Pulmonary artery endothelial cell (primary cell): ENCODE results near the gene RNF213. TPM values are rescaled to one million over a fixed set of nuclear protein-coding genes. Genes with fewer than 3 reads are reported as not detected.
"Not testable (repeated sequence)": the region's sequence is repeated elsewhere in the genome, so short reads cannot be mapped to it uniquely, and the experiment has no call there.

Experiments used
- DNase-seq: peaks from one replicate; pipeline ENCODE4 v3.0.0-alpha.2; 2011; ENCODE audit warnings: low read depth, low spot score
- total RNA-seq: library from RNA; depleted of rRNA; stranded (reverse); fragments of >200 nt; gene quantifications from 2 replicates; pipeline ENCODE4 v1.2.3, GENCODE V29; 2014

Gene RNF213
- total RNA-seq, 1 donor from 2014 or later: 94.8 TPM

DNA sequence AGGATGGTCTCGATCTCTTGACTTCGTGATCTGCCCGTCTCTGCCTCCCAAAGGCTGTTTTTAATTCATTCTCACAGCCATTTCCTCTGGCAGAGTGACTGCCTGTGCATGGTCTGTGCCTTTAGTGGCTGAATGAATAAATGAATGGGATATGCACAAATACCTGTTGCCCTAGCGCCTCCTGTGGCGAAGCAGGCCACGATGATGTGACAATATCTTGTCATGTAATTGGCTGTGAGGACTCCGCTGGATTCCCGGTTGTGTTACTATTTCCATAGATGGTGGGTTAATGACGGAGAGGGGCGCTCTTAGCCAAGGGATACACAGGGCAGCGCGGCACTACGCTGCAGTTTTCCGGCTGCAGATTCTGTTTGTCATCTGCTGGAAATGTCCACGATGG lies 127.5 kb downstream of the RNF213 start:
- DNase-seq: no peak

DNA sequence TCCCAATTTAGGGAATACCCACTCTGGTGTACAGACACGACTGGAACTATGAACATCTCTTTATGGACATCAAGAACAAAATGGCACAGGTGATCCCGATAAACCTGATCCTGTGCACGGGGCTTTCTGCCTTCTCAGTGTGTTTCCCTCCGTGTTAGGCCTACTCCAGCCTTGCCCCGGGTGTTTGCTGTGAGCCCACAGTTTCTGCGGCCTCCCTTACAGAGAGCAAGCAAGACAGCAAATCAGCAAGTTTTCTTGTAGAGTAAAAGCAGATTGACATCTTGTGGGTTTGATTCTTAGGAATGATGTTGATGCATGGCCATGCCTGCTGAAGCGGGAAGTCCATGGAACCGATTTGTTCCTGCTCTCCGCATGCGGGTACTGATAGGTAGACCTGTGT lies 127.9 kb downstream of the RNF213 start:
- no peak for DNase-seq

GRCh38 chr17:80389011-80389995 lies 128.7 kb downstream of the RNF213 start:
- peak; percentile 53 for DNase-seq

DNA sequence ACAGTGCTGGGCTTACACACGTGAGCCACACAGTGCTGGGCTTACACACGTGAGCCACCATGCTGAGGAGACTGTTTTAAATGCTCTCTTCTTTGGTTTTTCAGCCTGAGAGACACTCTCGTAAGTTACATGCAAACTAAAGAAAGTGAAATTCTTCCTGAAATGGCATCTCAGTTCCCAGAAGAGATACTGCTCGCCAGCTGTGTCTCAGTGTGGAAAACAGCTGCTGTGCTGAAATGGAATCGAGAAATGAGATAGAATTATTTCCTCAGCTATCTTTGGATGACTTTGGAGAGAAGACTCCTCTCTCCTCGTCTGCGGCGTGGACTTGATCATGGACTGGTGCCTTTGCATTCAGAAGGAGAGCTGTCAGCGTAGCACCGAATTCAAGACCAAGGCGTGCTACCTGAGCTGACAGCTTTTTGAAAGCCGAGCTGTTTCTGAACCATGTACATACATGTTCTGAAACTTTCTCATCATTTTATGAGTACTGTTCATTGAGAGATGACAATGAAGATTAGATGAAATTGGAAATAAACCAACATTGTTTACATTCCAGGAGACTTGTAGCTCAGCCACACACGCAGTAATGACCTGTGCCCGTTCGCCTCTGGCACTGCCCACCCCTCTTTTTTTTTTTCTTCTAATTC lies 132.7 kb downstream of the RNF213 start:
- no peak for DNase-seq

DNA sequence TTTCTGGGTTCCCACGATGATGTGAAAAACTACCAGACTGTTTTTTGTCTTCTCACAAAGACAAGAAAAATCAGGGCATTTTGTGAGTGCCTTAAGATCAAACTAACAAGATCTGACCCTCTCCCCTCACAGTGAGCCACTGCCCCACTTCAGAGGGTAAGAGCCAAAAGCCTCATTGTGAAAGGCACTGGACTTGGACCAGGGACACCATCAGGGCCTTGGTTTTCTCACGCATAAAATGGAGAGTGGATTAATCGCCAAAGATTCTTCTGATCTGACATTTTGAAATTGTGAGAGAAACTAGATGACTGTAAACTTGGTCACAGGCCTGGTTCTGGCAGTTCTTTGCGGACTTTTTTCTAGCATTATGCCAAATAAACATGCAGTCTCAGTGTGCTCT lies 133.3 kb downstream of the RNF213 start:
- no peak for DNase-seq

GRCh38 chr17:80394629-80395216 lies 134.1 kb downstream of the RNF213 start:
- no peak for DNase-seq

DNA sequence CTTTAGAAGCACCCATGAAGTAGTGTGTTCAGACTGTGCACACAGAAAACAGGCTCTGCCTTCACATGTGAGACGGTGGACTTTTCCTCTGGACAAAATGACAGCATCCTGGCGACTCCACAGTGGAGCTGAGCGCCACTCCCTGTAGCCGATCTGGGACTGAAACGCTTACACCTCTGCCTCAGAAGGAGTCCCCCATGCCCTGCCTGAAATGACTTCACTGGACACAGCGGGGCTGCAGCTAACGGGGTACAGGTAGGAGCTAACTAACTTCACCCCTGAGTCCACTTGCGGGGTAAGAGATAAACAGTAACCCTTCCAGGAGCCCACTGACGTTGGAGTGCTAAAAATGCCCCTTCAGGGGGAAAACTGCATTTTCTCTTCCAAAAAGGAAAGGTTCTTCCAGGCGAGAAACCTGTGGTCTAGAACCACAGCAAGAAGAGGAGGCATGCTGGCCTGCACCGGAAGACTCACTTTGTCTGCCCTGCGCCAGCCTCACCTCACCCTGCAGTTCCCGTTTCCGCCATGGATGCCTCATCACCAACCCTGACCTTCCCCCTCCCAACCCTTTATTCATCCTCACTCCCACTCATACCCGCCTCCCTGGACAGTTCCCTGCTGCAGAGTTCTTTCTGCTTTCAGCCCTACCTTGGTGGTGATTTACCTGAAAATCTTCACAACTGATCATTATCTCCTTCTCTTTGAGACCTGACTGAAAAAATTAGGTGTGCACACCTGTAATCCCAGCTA lies 134.9 kb downstream of the RNF213 start:
- DNase-seq: no peak

- DNase-seq: no peak
Measured at GRCh38 chr17:80396157-80397033, 135.7 kb downstream of the RNF213 start.

DNA sequence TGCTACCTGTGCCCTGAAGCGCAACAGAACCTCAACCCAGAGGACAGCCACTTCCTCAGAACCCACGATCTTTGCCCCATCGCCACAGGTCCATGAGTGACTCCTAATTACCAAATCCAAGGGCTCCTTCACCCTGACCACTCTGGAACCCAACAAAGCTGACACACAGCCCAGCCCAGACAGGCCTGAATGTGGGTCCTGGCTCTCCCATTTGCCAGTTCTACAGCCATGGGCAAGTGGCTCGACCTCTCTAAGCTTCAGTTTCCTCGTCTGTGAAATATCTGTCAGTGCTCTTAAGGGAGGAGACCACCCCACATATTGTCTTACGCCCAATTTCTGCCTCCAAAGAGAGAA lies 136.4 kb downstream of the RNF213 start:
- DNase-seq: no peak

- no peak for DNase-seq
Measured at GRCh38 chr17:80397686-80398085, 137.0 kb downstream of the RNF213 start.

GRCh38 chr17:80401086-80401485 lies 140.4 kb downstream of the RNF213 start:
- DNase-seq: not testable (repeated sequence)

DNA sequence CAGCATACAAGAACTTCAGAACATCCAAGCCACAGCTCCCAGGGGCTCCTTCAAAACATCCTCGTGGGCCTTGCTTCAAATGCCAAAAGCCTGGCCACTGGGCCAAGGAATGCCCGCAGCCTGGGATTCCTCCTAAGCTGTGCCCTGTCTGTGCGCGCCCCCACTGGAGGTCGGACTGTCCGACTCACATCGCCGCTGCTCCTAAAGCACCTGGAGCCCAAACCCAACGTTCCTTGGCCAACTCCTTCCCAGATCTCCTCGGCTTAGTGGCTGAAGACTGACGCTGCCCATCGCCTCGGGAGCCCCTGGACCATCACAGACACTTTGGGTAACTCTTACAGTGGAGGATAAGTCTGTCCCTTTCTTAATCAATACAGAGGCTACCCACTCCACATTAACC lies 141.4 kb downstream of the RNF213 start:
- not testable (repeated sequence) for DNase-seq

DNA sequence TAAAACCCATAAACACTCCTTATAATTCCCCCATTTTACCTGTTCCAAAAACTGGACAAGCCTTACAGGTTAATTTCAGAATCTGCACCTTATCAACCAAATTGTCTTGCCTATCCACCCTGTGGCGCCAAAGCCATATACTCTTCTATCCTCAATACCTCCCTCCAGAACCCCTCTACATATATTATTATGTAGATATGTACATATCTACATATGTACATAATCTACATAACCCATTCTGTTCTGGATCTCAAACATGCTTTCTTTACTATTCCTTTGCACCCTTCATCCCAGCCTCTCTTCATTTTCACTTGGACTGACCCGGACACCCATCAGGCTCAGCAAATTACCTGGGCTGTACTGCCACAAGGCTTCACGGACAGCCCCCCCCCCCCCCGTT lies 142.3 kb downstream of the RNF213 start:
- no peak for DNase-seq

- DNase-seq: no peak
Measured at GRCh38 chr17:80406146-80406545, 145.5 kb downstream of the RNF213 start.

DNA sequence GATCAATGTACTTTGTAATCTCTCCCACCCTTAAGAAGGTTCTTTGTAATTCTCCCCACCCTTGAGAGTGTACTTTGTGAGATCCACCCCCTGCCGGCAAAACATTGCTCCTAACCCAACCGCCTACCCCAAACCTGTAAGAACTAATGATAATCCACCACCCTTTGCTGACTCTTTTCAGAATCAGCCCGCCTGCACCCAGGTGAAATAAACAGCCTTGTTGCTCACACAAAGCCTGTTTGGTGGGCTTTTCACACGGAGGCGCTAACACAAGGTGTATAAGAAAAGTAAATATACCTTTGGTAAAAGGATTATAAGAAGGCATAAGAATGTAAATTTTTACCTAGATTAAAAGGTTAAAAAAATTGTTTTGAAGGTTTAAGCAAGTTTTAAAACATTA lies 147.3 kb downstream of the RNF213 start:
- DNase-seq: not testable (repeated sequence)

- no peak for DNase-seq
Measured at GRCh38 chr17:80408872-80409271, 148.2 kb downstream of the RNF213 start.

DNA sequence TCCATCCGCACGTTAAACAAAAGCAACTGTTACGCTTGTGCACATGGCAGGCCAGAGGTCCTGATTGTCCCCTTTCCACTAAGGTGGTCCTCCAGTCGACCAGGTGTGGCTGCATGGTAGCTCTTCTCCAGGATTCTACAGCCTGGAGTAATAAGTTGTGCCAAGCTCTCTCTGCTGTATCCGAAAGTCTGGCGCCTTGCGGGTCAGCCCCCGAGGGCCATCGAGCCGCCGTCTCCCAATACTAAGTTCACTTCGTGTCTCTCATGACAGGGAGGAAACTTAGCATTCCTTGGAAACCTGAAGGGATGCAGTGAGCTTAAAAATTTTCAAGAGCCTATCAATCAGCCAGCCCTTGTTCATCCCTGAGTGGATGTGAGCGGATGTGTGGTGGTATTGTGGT lies 149.0 kb downstream of the RNF213 start:
- DNase-seq: no peak

GRCh38 chr17:80410441-80411087 lies 149.9 kb downstream of the RNF213 start:
- not testable (repeated sequence) for DNase-seq

DNA sequence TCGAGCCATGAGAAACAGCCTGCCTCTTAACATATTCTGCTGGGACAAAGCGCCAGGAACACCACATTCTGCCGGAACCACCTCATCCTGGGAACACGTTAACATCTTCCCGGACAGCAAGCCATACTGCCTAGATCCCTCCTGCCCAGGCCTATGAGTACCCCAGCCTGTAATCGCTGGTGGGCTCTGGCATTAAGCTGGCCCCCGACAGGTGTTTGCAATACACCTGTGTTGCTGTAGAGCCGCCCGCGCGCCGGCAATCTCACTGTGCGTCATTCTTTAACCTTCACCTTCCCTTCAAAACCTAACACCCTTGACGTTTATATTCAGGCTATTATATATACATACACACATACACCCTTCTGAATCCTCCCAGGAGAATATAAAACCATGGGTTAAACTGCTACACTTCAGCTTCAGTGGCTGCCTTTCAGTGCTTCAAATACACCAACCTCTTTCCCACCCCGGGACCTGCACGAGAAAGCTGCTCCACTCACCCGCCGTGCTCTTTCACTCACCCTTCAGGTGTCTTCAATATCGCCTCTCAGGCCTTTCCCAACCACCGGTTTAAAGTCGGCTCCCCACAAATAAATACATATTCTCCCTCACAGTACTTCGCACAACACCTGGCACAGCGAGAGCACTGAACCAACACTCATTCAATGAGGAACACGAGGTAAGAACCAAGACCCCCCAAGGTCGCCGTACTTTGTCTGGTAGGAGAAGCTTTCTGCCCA lies 153.3 kb downstream of the RNF213 start:
- DNase-seq: no peak

GRCh38 chr17:80414508-80414802 lies 153.8 kb downstream of the RNF213 start:
- DNase-seq: no peak
